HepG2 (cell line): ENCODE data around the gene FEM1B.

Experiments
- CHD2 ChIP-seq: IDR thresholded peaks from 2 replicates; pipeline ENCODE4 v1.6.1; 2011; ENCODE audit warnings: low read depth, low read length, improper control_type of control experiment
- EZH2 ChIP-seq: conservative IDR thresholded peaks from 2 replicates; pipeline ENCODE4 v1.6.1; 2012; ENCODE audit warnings: mild to moderate bottlenecking, low read depth, low read length, moderate library complexity
- IKZF4 ChIP-seq: sonication (generic); formaldehyde crosslinking; IDR thresholded peaks from 2 replicates; pipeline ENCODE4 v1.5.1; 2020; ENCODE audit warnings: borderline replicate concordance, mild to moderate bottlenecking, low read depth, missing genetic modification reagents; ENCODE audit errors: not compliant biosample characterization
- KLF16 ChIP-seq, 2 experiments: sonication (generic) in 1 of 2; formaldehyde crosslinking in 1 of 2; IDR thresholded peaks; 2 replicates each; pipeline versions ENCODE4 v1.6.1 to v1.8.0; 2016 to 2023; ENCODE audit warnings: missing genetic modification reagents in 2 of 2, missing compliant biosample characterization in 1 of 2
- RFX5 ChIP-seq: IDR thresholded peaks from 2 replicates; pipeline ENCODE4 v1.6.1; 2011; ENCODE audit warnings: low read depth, low read length, improper control_type of control experiment
- ZNF704 ChIP-seq: sonication (generic); formaldehyde crosslinking; IDR thresholded peaks from 2 replicates; pipeline ENCODE4 v1.8.1; 2023; ENCODE audit warnings: mild to moderate bottlenecking, inconsistent platforms, moderate library complexity, missing genetic modification reagents, borderline replicate concordance

- no peak for TF ChIP-seq RFX5
- no peak for TF ChIP-seq CHD2
- TF ChIP-seq EZH2: no peak
- TF ChIP-seq ZNF704 (CRISPR knock-in tag): no peak
- TF ChIP-seq IKZF4 (CRISPR knock-in tag): no peak
- TF ChIP-seq KLF16 (CRISPR knock-in tag; IDR thresholded peaks at IDR 0.05): no peak
Measured at GRCh38 chr15:68303560-68304436, 26.3 kb downstream of the FEM1B start.
